OCI-LY1 (cell line): Measurements from ENCODE around the gene CTNNA2.

Source experiments
- H2AFZ ChIP-seq: fragments of 200-600 bp; sonication (generic), shearing (Covaris generic); 2 replicates; pipeline ENCODE4 v1.6.0; 2014; ENCODE audit warnings: antibody characterized with exemption, mild to moderate bottlenecking, low read length
- H3F3A ChIP-seq: fragments of 200-600 bp; sonication (generic), shearing (Covaris generic); 2 replicates; pipeline ENCODE4 v1.6.0; 2014; ENCODE audit warnings: mild to moderate bottlenecking, antibody characterized with exemption, low read length, moderate library complexity; ENCODE audit not compliant: insufficient read depth
- H3K27ac ChIP-seq: fragments of 200-600 bp; sonication (generic); 2 replicates; pipeline ENCODE4 v1.5.1; 2014; ENCODE audit warnings: low read length, mixed run types, mild to moderate bottlenecking, low read depth; ENCODE audit not compliant: poor library complexity, severe bottlenecking
- H3K27me3 ChIP-seq: fragments of 200-600 bp; sonication (generic); 2 replicates; pipeline ENCODE4 v1.6.0; 2014; ENCODE audit warnings: antibody characterized with exemption, mild to moderate bottlenecking, low read length, moderate library complexity; ENCODE audit not compliant: insufficient read depth
- H3K36me3 ChIP-seq: fragments of 200-600 bp; sonication (generic); 2 replicates; pipeline ENCODE4 v1.6.1; 2014; ENCODE audit warnings: mild to moderate bottlenecking, antibody characterized with exemption, low read length, moderate library complexity, mixed read lengths; ENCODE audit not compliant: insufficient read depth
- H3K4me1 ChIP-seq: fragments of 200-600 bp; sonication (generic); 2 replicates; pipeline ENCODE4 v1.5.1; 2014; ENCODE audit warnings: mild to moderate bottlenecking, low read length, moderate library complexity; ENCODE audit not compliant: insufficient read depth, severe bottlenecking
- H3K4me2 ChIP-seq: fragments of 200-600 bp; sonication (generic), shearing (Covaris generic); 2 replicates; pipeline ENCODE4 v1.6.1; 2014; ENCODE audit warnings: low read length
- H3K4me3 ChIP-seq: fragments of 200-600 bp; sonication (generic); 2 replicates; pipeline ENCODE4 v1.5.1; 2014; ENCODE audit warnings: low read length, low read depth, mild to moderate bottlenecking, mixed read lengths; ENCODE audit not compliant: poor library complexity, severe bottlenecking
- H3K79me2 ChIP-seq: fragments of 200-600 bp; shearing (Covaris generic); 2 replicates; pipeline ENCODE4 v1.6.1; 2016; ENCODE audit warnings: mixed run types, low read length, mixed read lengths; ENCODE audit not compliant: insufficient read depth
- H3K9ac ChIP-seq: fragments of 200-600 bp; sonication (generic), shearing (Covaris generic); 2 replicates; pipeline ENCODE4 v1.6.1; 2014; ENCODE audit warnings: mild to moderate bottlenecking, low read length, mixed read lengths
- H3K9me2 ChIP-seq: fragments of 200-600 bp; sonication (generic), shearing (Covaris generic); 2 replicates; pipeline ENCODE4 v1.6.1; 2014; ENCODE audit warnings: low read depth, mild to moderate bottlenecking, low read length, mixed read lengths
- H3K9me3 ChIP-seq: fragments of 200-600 bp; shearing (Covaris generic); 2 replicates; pipeline ENCODE4 v1.6.1; 2014; ENCODE audit warnings: low read length, mixed read lengths
- H4K20me1 ChIP-seq: fragments of 200-600 bp; sonication (generic), shearing (Covaris generic); 2 replicates; pipeline ENCODE4 v1.6.0; 2016; ENCODE audit warnings: mild to moderate bottlenecking, low read length; ENCODE audit not compliant: insufficient read depth
- EZH2 ChIP-seq: fragments of 200-600 bp; sonication (generic), shearing (Covaris generic); IDR thresholded peaks from 2 replicates; pipeline ENCODE4 v1.8.0; 2017; ENCODE audit warnings: borderline replicate concordance, mixed run types, mild to moderate bottlenecking, antibody characterized with exemption, low read length, moderate library complexity, mixed read lengths
- TF ChIP-seq, protein P1 (sequence below): fragments of 200-600 bp; sonication (generic), shearing (Covaris generic); IDR thresholded peaks from 2 replicates; pipeline ENCODE4 v1.5.1; 2017; ENCODE audit warnings: mild to moderate bottlenecking, antibody characterized with exemption, low read length, moderate library complexity, mixed read lengths

Gene CTNNA2

DNA sequence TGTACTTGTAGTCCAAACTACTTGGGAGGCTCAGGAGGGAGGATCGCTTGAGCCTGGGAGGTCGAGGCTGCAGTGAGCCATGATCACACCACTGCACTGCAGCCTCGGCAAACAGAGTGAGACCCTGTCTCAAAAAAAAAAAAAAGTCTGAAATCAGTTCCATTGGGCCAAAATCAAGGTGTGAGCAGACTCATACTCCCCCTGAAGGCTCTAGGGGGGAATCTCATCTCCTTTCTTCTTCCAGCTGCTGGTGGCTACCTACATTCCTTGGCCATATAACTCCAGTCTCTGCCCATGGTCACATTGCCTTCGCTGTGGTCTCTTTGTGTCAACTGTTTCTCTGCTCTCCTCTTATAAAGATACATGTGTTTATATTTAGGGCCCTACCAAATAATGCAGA is 557.7 kb downstream of the CTNNA2 start:
- H3F3A ChIP-seq, result no peaks in the 10 kb centered on the region
- H3K9ac ChIP-seq, result no peak overlapping the region
- TF ChIP-seq, protein P1, sequence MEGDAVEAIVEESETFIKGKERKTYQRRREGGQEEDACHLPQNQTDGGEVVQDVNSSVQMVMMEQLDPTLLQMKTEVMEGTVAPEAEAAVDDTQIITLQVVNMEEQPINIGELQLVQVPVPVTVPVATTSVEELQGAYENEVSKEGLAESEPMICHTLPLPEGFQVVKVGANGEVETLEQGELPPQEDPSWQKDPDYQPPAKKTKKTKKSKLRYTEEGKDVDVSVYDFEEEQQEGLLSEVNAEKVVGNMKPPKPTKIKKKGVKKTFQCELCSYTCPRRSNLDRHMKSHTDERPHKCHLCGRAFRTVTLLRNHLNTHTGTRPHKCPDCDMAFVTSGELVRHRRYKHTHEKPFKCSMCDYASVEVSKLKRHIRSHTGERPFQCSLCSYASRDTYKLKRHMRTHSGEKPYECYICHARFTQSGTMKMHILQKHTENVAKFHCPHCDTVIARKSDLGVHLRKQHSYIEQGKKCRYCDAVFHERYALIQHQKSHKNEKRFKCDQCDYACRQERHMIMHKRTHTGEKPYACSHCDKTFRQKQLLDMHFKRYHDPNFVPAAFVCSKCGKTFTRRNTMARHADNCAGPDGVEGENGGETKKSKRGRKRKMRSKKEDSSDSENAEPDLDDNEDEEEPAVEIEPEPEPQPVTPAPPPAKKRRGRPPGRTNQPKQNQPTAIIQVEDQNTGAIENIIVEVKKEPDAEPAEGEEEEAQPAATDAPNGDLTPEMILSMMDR, result no peak
- TF ChIP-seq EZH2, result no peak
- H3K9me3 ChIP-seq, result no peaks in the 10 kb centered on the region
- H3K27ac ChIP-seq, result no peak overlapping the region
- H3K79me2 ChIP-seq, result no peaks in the 10 kb centered on the region
- no peaks in the 10 kb centered on the region for H3K36me3 ChIP-seq
- H3K4me2 ChIP-seq, result no peak overlapping the region
- no peaks in the 10 kb centered on the region for H3K4me1 ChIP-seq
- no peak overlapping the region for H3K4me3 ChIP-seq
- H3K27me3 ChIP-seq, result no peaks in the 10 kb centered on the region
- H2AFZ ChIP-seq, result no peak overlapping the region
- no peaks in the 10 kb centered on the region for H3K9me2 ChIP-seq
- no peaks in the 10 kb centered on the region for H4K20me1 ChIP-seq

DNA sequence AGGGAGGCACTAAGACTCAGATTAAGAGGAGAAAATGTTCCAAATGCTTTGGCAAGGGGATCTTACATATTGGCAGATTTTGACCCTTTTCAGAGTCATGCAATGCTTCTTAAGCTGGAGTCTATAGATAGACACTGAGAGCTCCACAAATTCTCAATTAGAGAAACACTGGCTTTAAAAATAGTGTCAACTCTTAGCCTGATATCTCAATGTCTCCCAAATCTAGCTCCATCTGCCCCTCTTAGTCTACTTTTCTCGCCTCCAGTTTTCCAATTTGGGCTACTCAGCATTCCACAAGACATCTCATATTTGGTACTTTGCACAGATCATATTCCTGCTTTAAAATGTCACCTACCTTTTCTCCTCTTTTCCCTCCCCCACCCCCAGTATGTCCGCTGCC is 559.1 kb downstream of the CTNNA2 start:
- no peak overlapping the region for H3K4me3 ChIP-seq
- no peaks in the 10 kb centered on the region for H3K4me1 ChIP-seq
- no peaks in the 10 kb centered on the region for H3K27me3 ChIP-seq
- H3K4me2 ChIP-seq, result no peak overlapping the region
- H3K9me2 ChIP-seq, result no peaks in the 10 kb centered on the region
- H3K27ac ChIP-seq, result no peak overlapping the region
- no peaks in the 10 kb centered on the region for H4K20me1 ChIP-seq
- H2AFZ ChIP-seq, result no peak overlapping the region
- no peaks in the 10 kb centered on the region for H3F3A ChIP-seq
- no peaks in the 10 kb centered on the region for H3K9me3 ChIP-seq
- TF ChIP-seq, protein P1, result no peak
- TF ChIP-seq EZH2, result no peak
- no peak overlapping the region for H3K9ac ChIP-seq
- no peaks in the 10 kb centered on the region for H3K79me2 ChIP-seq
- no peaks in the 10 kb centered on the region for H3K36me3 ChIP-seq

DNA sequence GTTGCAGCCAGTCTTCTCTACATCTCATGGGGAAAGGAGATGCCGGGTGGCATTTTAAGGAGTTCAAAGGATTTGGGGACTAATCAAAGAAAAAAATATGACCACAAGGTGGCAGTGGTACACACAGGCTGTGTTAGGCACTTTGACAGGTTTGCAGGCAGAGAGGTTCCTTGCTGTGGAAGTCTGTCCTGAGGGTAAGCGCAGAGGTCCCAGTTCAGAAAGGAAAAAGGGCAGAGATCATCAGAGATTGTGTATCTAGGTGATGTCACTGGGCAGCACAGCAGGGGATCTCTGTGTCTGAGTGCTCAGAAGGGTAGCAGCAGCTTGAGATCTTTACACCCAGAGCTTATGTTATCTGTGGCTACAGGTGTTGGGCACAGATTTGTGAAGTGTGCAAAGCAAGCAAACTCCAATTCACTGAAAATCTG is 560.3 kb downstream of the CTNNA2 start:
- Histone ChIP-seq H3K27ac (no peak overlapping the region), H3K9me3 (no peaks in the 10 kb centered on the region), H3K27me3 (no peaks in the 10 kb centered on the region), H3K9me2 (no peaks in the 10 kb centered on the region), H3K4me1 (no peaks in the 10 kb centered on the region), H3K79me2 (no peaks in the 10 kb centered on the region), H3F3A (no peaks in the 10 kb centered on the region), H2AFZ (no peak overlapping the region), H4K20me1 (no peaks in the 10 kb centered on the region), H3K4me2 (no peak overlapping the region), H3K9ac (no peak overlapping the region), H3K36me3 (no peaks in the 10 kb centered on the region), H3K4me3 (no peak overlapping the region)
- TF ChIP-seq EZH2, result no peak
- TF ChIP-seq, protein P1, result peak; percentile 67
